HuH-7.5 (cell line): ENCODE measurements around the gene PRR12.

Experiments used
- DNase-seq: peaks from one replicate; pipeline ENCODE4 v3.0.0; 2011; ENCODE audit warnings: low spot score

Gene PRR12

GRCh38 chr19:49590971-49591730 lies at the start of gene PRR12:
Gene PRR12, plus strand, starts transcription at chr19:49591182. Its CDS starts 473 bp downstream, at chr19:49591655.
- DNase-seq = peak; percentile 92

- no peak for DNase-seq
Measured at GRCh38 chr19:49541914-49542313, 49.1 kb upstream of the PRR12 start.

- no peak for DNase-seq
Measured at GRCh38 chr19:49542446-49542845, 48.5 kb upstream of the PRR12 start.

- DNase-seq = no peak
Measured at GRCh38 chr19:49543032-49543431, 48.0 kb upstream of the PRR12 start.

GRCh38 chr19:49544154-49544553 lies 46.8 kb upstream of the PRR12 start:
- DNase-seq = no peak

- peak; percentile 89 for DNase-seq
Measured at GRCh38 chr19:49546825-49547565, 44.0 kb upstream of the PRR12 start.

GRCh38 chr19:49549045-49549444 lies 41.9 kb upstream of the PRR12 start:
- no peak for DNase-seq

- no peak for DNase-seq
Measured at GRCh38 chr19:49551531-49551930, 39.5 kb upstream of the PRR12 start.

GRCh38 chr19:49552749-49553148 lies 38.2 kb upstream of the PRR12 start:
- DNase-seq = no peak

- DNase-seq = peak; percentile 59
Measured at GRCh38 chr19:49553451-49554271, 37.3 kb upstream of the PRR12 start.

GRCh38 chr19:49554701-49555181 lies 36.2 kb upstream of the PRR12 start:
- DNase-seq = no peak

- no peak for DNase-seq
Measured at GRCh38 chr19:49555600-49556411, 35.2 kb upstream of the PRR12 start.

GRCh38 chr19:49556412-49557398 lies 34.3 kb upstream of the PRR12 start:
- no peak for DNase-seq

- no peak for DNase-seq
Measured at GRCh38 chr19:49557641-49558325, 33.2 kb upstream of the PRR12 start.

- DNase-seq = no peak
Measured at GRCh38 chr19:49558591-49558990, 32.4 kb upstream of the PRR12 start.

- no peak for DNase-seq
Measured at GRCh38 chr19:49559443-49559842, 31.5 kb upstream of the PRR12 start.

GRCh38 chr19:49559928-49560327 lies 31.1 kb upstream of the PRR12 start:
- no peak for DNase-seq

- DNase-seq = no peak
Measured at GRCh38 chr19:49560358-49560900, 30.6 kb upstream of the PRR12 start.

GRCh38 chr19:49564616-49565045 lies 26.4 kb upstream of the PRR12 start:
- DNase-seq = no peak
